Measurements from ENCODE around the gene USP13. TPM values are rescaled to one million over a fixed set of nuclear protein-coding genes. Genes with fewer than 3 reads are reported as not detected.

USP13 gene
- total RNA-seq, 1 experiment from 2014 or later: 27.8 TPM

DNA sequence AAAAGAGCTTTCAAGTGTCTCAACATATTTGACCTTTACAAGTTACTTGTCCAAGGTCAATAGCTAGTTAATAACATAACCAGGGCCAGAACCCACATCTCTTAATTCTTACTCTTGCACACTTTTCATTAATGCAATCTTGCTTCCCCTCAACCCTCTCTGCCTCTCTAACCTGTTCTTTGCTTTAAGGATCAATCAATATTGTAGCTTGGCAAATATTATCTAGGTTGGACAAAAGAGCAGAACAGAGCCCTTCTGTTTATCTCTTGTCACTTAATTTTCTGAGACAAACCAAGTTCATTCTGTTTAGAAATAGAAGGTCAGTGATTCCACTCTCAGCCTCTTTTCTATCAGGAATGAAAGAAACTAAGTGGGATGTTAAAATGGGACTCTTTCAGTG is 180.5 kb downstream of the USP13 start:
- in situ Hi-C loops (cut with HindIII; ENCODE audit: low pct_unique_long_range_greater_than_20kb, low sequenced_read_pairs) (no loop called here), intact Hi-C loops (cut with micrococcal nuclease; ENCODE audit: unreplicated experiment) (no loop called here)
- no peaks in the 10 kb centered on the region for H3K27me3 ChIP-seq (ENCODE audit: control insufficient read depth, insufficient read depth, low read length)
- no peak overlapping the region for H3K27ac ChIP-seq (ENCODE audit: low read length)
- TF ChIP-seq, protein P1, sequence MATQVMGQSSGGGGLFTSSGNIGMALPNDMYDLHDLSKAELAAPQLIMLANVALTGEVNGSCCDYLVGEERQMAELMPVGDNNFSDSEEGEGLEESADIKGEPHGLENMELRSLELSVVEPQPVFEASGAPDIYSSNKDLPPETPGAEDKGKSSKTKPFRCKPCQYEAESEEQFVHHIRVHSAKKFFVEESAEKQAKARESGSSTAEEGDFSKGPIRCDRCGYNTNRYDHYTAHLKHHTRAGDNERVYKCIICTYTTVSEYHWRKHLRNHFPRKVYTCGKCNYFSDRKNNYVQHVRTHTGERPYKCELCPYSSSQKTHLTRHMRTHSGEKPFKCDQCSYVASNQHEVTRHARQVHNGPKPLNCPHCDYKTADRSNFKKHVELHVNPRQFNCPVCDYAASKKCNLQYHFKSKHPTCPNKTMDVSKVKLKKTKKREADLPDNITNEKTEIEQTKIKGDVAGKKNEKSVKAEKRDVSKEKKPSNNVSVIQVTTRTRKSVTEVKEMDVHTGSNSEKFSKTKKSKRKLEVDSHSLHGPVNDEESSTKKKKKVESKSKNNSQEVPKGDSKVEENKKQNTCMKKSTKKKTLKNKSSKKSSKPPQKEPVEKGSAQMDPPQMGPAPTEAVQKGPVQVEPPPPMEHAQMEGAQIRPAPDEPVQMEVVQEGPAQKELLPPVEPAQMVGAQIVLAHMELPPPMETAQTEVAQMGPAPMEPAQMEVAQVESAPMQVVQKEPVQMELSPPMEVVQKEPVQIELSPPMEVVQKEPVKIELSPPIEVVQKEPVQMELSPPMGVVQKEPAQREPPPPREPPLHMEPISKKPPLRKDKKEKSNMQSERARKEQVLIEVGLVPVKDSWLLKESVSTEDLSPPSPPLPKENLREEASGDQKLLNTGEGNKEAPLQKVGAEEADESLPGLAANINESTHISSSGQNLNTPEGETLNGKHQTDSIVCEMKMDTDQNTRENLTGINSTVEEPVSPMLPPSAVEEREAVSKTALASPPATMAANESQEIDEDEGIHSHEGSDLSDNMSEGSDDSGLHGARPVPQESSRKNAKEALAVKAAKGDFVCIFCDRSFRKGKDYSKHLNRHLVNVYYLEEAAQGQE (IDR thresholded peaks at IDR 0.05; ENCODE audit: insufficient read depth in 1 of 2, low read depth in 2 of 2, low read length in 1 of 2): no peak
- TF ChIP-seq TCF7L2 (IDR thresholded peaks at IDR 0.05; ENCODE audit: low read depth, low read length) (no peak), SIN3A (IDR thresholded peaks at IDR 0.05; ENCODE audit: borderline replicate concordance, insufficient read depth, low read depth, low read length) (no peak), POLR2AphosphoS5 (IDR thresholded peaks at IDR 0.05; ENCODE audit: low read depth, low read length) (no peak)
- ATAC-seq (no peak), DNase-seq (ENCODE audit: low read depth, low spot score) (no peak)
- ChIA-PET POLR2A (no interaction called here), CTCF (interaction anchor here (0.7 kb wide), 1 partner anchor 59 kb away, joined by 5 read pairs; no protein-coding TSS in a partner anchor)
- BruUV-seq (replicated peaks): no TSS peak
- no peaks in the 10 kb centered on the region for H3K36me3 ChIP-seq (ENCODE audit: control insufficient read depth, insufficient read depth, low read length)
- no peaks in the 10 kb centered on the region for H3K9me3 ChIP-seq (ENCODE audit: control insufficient read depth, insufficient read depth, low read depth, low read length)
- no peaks in the 10 kb centered on the region for H3K4me1 ChIP-seq (ENCODE audit: control insufficient read depth, insufficient read depth, low read length)
- H3K4me3 ChIP-seq (ENCODE audit: low read depth in 2 of 2, low read length in 2 of 2): no peak overlapping the region

DNA sequence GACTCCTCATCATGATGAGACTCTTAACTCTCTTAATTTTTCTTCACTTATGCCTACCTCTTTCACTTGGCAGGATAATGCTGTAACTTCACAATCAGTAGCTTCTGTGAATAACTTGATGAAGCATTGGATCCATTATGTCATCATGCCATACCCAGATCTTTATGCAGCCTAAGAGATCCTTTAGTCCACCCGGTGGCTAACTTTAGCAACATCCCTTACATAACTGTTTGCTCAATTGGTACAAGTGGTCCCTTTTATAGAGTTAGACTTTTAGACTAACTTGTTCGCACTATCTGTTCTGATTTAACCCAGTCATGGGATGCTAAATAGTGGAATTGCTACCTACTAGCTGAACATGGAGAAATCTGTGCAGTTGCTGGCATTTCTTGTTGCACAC is 184.5 kb downstream of the USP13 start:
- Histone ChIP-seq H3K36me3 (ENCODE audit: control insufficient read depth, insufficient read depth, low read length) (no peaks in the 10 kb centered on the region), H3K27ac (ENCODE audit: low read length) (no peak overlapping the region), H3K9me3 (ENCODE audit: control insufficient read depth, insufficient read depth, low read depth, low read length) (no peaks in the 10 kb centered on the region), H3K4me3 (ENCODE audit: low read depth in 2 of 2, low read length in 2 of 2) (no peak overlapping the region), H3K27me3 (ENCODE audit: control insufficient read depth, insufficient read depth, low read length) (no peaks in the 10 kb centered on the region), H3K4me1 (ENCODE audit: control insufficient read depth, insufficient read depth, low read length) (no peaks in the 10 kb centered on the region)
- ChIA-PET POLR2A (no interaction called here), CTCF (no interaction called here)
- BruUV-seq (replicated peaks): no TSS peak
- DNase-seq (ENCODE audit: low read depth, low spot score) (no peak), ATAC-seq (no peak)
- TF ChIP-seq POLR2AphosphoS5 (IDR thresholded peaks at IDR 0.05; ENCODE audit: low read depth, low read length) (no peak), SIN3A (IDR thresholded peaks at IDR 0.05; ENCODE audit: borderline replicate concordance, insufficient read depth, low read depth, low read length) (no peak), TCF7L2 (IDR thresholded peaks at IDR 0.05; ENCODE audit: low read depth, low read length) (no peak)
- TF ChIP-seq, protein P1 (IDR thresholded peaks at IDR 0.05; ENCODE audit: insufficient read depth in 1 of 2, low read depth in 2 of 2, low read length in 1 of 2): no peak
- TF ChIP-seq, protein P2, sequence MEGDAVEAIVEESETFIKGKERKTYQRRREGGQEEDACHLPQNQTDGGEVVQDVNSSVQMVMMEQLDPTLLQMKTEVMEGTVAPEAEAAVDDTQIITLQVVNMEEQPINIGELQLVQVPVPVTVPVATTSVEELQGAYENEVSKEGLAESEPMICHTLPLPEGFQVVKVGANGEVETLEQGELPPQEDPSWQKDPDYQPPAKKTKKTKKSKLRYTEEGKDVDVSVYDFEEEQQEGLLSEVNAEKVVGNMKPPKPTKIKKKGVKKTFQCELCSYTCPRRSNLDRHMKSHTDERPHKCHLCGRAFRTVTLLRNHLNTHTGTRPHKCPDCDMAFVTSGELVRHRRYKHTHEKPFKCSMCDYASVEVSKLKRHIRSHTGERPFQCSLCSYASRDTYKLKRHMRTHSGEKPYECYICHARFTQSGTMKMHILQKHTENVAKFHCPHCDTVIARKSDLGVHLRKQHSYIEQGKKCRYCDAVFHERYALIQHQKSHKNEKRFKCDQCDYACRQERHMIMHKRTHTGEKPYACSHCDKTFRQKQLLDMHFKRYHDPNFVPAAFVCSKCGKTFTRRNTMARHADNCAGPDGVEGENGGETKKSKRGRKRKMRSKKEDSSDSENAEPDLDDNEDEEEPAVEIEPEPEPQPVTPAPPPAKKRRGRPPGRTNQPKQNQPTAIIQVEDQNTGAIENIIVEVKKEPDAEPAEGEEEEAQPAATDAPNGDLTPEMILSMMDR (IDR thresholded peaks at IDR 0.05): no peak
- intact Hi-C loops (cut with micrococcal nuclease; ENCODE audit: unreplicated experiment): no loop called here
- in situ Hi-C loops (cut with HindIII; ENCODE audit: low pct_unique_long_range_greater_than_20kb, low sequenced_read_pairs): no loop called here

Other genes with a start within 250 kb of the USP13 start
- 26.7 TPM for gene GNB4, start 201.6 kb upstream of the USP13 start, total RNA-seq (2021; ENCODE audit: unreplicated experiment)
- gene ACTL6A, start 90.1 kb upstream of the USP13 start, total RNA-seq (2021; ENCODE audit: unreplicated experiment): 122 TPM
- 58.7 TPM for gene MRPL47, start 48.4 kb upstream of the USP13 start, total RNA-seq (2021; ENCODE audit: unreplicated experiment)
- gene NDUFB5, start 48.2 kb upstream of the USP13 start, total RNA-seq (2021; ENCODE audit: unreplicated experiment): 142 TPM